Measurements from ENCODE around the gene USP20. TPM values are rescaled to one million over a fixed set of nuclear protein-coding genes. Genes with fewer than 3 reads are reported as not detected.

USP20 gene
- polyA plus RNA-seq, 1 of the 3 experiments (the other 2 are of a cell fraction) = 22.5 TPM

- CTCF ChIA-PET = no interaction called here
- H3K9ac ChIP-seq = no peak overlapping the region
- H3K27me3 ChIP-seq (ENCODE audit: insufficient read depth) = no peaks in the 10 kb centered on the region
- H3K27ac ChIP-seq (ENCODE audit: low read depth in 2 of 2, low read length in 1 of 2) = no peak overlapping the region
- H2AFZ ChIP-seq (ENCODE audit: low read depth) = no peak overlapping the region
- H4K20me1 ChIP-seq (ENCODE audit: insufficient read depth) = no peaks in the 10 kb centered on the region
- no peaks in the 10 kb centered on the region for H3K9me2 ChIP-seq
- no peak for DNase-seq
- POLR2A ChIA-PET = no interaction called here
- WGBS (ENCODE audit: low lambda C conversion rate) = 98% methylated on average over 7 of the region's 11 CpGs
- TF ChIP-seq FOXJ3 (CRISPR knock-in tag; IDR thresholded peaks at IDR 0.05) = no peak
- TF ChIP-seq MAX (IDR thresholded peaks at IDR 0.05; ENCODE audit: low read depth) = no peak
- no peak for TF ChIP-seq CHD2 (IDR thresholded peaks at IDR 0.05; ENCODE audit: low read length, partially characterized antibody)
- TF ChIP-seq IRF3 (IDR thresholded peaks at IDR 0.05; ENCODE audit: low read depth, low read length) = no peak
- TF ChIP-seq TEAD4 (IDR thresholded peaks at IDR 0.05; ENCODE audit: borderline replicate concordance, insufficient read depth) = no peak
- no peak for TF ChIP-seq POLR2AphosphoS5 (IDR thresholded peaks at IDR 0.05; ENCODE audit: low read depth, low read length)
- TF ChIP-seq USF1 (IDR thresholded peaks at IDR 0.05; ENCODE audit: borderline replicate concordance, low read depth) = no peak
- no peak for TF ChIP-seq MXI1 (IDR thresholded peaks at IDR 0.05; ENCODE audit: low read depth, low read length)
- no peak for TF ChIP-seq FOXM1 (IDR thresholded peaks at IDR 0.05; ENCODE audit: low read depth)
- no peak for TF ChIP-seq GABPA (IDR thresholded peaks at IDR 0.05; ENCODE audit: low read depth)
- H3F3A ChIP-seq (replicated peaks; ENCODE audit: insufficient read depth) = no peaks in the 10 kb centered on the region
- no peak overlapping the region for H3K4me3 ChIP-seq (ENCODE audit: low read depth in 2 of 2, low read length in 1 of 2)
- no peaks in the 10 kb centered on the region for H3K79me2 ChIP-seq (ENCODE audit: insufficient read depth)
- peaks cover 0 to 17% of the 10 kb centered on the region in 2 experiments; a peak in 1 of 4 replicates for H3K4me1 ChIP-seq (ENCODE audit: control insufficient read depth in 1 of 2, insufficient read depth in 2 of 2, low read depth in 1 of 2, low read length in 1 of 2)
- peaks cover 15 to 51% of the 10 kb centered on the region in 2 experiments for H3K36me3 ChIP-seq (replicated peaks in 1 of 2; ENCODE audit: control insufficient read depth in 1 of 2, insufficient read depth in 2 of 2, low read length in 1 of 2)
- no peak overlapping the region for H3K4me2 ChIP-seq
- H3K9me3 ChIP-seq = no peaks in the 10 kb centered on the region
Observed at GRCh38 chr9:129858167-129858962, 23.1 kb downstream of the USP20 start.

- ChIA-PET CTCF (no interaction called here), POLR2A (interaction anchor here (0.9 kb wide), 1 partner anchor 8 kb away, joined by 3 read pairs; no protein-coding TSS in a partner anchor)
- H3K4me3 ChIP-seq (ENCODE audit: low read depth in 2 of 2, low read length in 1 of 2) = no peak overlapping the region
- H4K20me1 ChIP-seq (ENCODE audit: insufficient read depth) = no peaks in the 10 kb centered on the region
- H3K36me3 ChIP-seq (replicated peaks in 1 of 2; ENCODE audit: control insufficient read depth in 1 of 2, insufficient read depth in 2 of 2, low read length in 1 of 2) = peaks cover 5 to 34% of the 10 kb centered on the region in 2 experiments
- H3K27me3 ChIP-seq (ENCODE audit: insufficient read depth) = no peaks in the 10 kb centered on the region
- no peak overlapping the region for H2AFZ ChIP-seq (ENCODE audit: low read depth)
- H3K27ac ChIP-seq (ENCODE audit: low read depth in 2 of 2, low read length in 1 of 2) = no peak overlapping the region
- H3K9me2 ChIP-seq = no peaks in the 10 kb centered on the region
- no peak overlapping the region for H3K9ac ChIP-seq
- WGBS (ENCODE audit: low lambda C conversion rate) = 91% methylated on average over 7 of the region's 11 CpGs
- no peaks in the 10 kb centered on the region for H3F3A ChIP-seq (replicated peaks; ENCODE audit: insufficient read depth)
- H3K4me1 ChIP-seq (ENCODE audit: control insufficient read depth in 1 of 2, insufficient read depth in 2 of 2, low read depth in 1 of 2, low read length in 1 of 2) = peaks cover 0 to 13% of the 10 kb centered on the region in 2 experiments; a peak in 1 of 4 replicates
- H3K4me2 ChIP-seq = no peak overlapping the region
- H3K79me2 ChIP-seq (ENCODE audit: insufficient read depth) = no peaks in the 10 kb centered on the region
- H3K9me3 ChIP-seq = no peaks in the 10 kb centered on the region
- DNase-seq = no peak
- no peak for TF ChIP-seq RAD21 (IDR thresholded peaks at IDR 0.05; ENCODE audit: low read length)
- TF ChIP-seq POLR2AphosphoS5 (IDR thresholded peaks at IDR 0.05; ENCODE audit: low read depth, low read length) = no peak
- no peak for TF ChIP-seq TAF1 (IDR thresholded peaks at IDR 0.05; ENCODE audit: borderline replicate concordance, low read depth, low read length)
- TF ChIP-seq USF2 (IDR thresholded peaks at IDR 0.05; ENCODE audit: borderline replicate concordance, low read depth, low read length) = no peak
- no peak for TF ChIP-seq JUND (IDR thresholded peaks at IDR 0.05)
- no peak for TF ChIP-seq CTCF (IDR thresholded peaks at IDR 0.05)
- TF ChIP-seq FOXM1 (IDR thresholded peaks at IDR 0.05; ENCODE audit: low read depth) = no peak
- no peak for TF ChIP-seq EZH2phosphoT487 (IDR thresholded peaks at IDR 0.05; ENCODE audit: borderline replicate concordance, low read depth)
- TF ChIP-seq CHD2 (IDR thresholded peaks at IDR 0.05; ENCODE audit: low read length, partially characterized antibody) = no peak
- no peak for TF ChIP-seq YY1 (IDR thresholded peaks at IDR 0.05; ENCODE audit: low read depth)
Observed at GRCh38 chr9:129860653-129861446, 25.6 kb downstream of the USP20 start.
